ENCODE data around the gene UBE2I. TPM values are rescaled to one million over a fixed set of nuclear protein-coding genes. Genes with fewer than 3 reads are reported as not detected.

Gene UBE2I
- total and polyA plus RNA-seq, 2 of the 4 experiments (the other 2 are of a cell fraction): 30.8 to 140 TPM

DNA sequence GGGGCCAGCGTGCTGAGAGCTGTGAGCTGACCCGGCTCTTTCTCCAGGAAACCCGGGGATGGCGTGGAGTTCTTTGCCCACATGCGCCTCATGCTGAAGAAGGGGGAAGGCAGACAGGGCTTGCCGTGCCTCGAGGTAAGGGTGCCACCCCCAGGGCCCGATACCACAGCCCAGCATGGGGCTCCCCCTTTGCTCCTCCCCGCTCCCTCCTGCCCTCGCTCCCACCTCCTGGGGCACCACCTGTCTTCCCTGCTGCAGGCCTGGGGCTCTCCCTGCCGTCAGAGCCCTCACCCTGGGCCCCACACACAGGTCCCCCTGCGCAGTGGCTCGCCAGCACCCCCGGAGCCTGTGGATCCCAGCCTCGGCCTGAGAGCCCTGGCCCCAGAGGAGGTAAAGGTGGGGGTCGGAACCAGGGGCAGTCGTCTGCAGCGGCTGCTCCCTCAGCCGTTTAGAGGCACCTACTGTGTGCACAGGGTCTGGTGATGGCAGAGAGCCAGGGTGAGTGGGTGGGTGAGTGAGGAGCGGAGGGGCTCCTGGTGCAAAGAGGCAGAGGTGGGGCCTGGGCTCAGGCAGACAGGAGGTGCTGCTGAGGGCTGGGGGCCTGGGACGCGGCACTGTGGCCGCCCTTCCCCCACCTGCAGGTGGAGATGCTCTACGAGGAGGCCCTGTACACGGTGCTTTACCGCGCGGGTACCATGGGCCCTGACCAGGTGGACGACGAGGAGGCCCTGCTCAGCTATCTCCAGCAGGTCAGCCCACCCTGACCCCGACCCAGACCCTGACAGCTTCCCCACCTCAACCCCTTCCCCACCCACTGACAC lies 29.6 kb downstream of the UBE2I start:
- Histone ChIP-seq H3K4me1 (ENCODE audit: control insufficient read depth, insufficient read depth, low read length) (0 out of 2 replicates have a peak, but pooled peaks cover 2% of the 10 kb centered on the region), H3K4ac (ENCODE audit: low read depth, low read length) (no peak overlapping the region), H3K56ac (ENCODE audit: extremely low read depth, insufficient read depth, low read length) (no peak overlapping the region), H2BK15ac (ENCODE audit: low read depth, low read length) (no peak overlapping the region), H3K4me2 (ENCODE audit: low read depth, low read length) (no peak overlapping the region), H3K79me1 (ENCODE audit: low read depth in 1 of 2, low read length in 2 of 2) (no peaks in the 10 kb centered on the region), H3K27me3 (ENCODE audit: control insufficient read depth, insufficient read depth, low read length) (peaks cover 29% of the 10 kb centered on the region), H2AK5ac (ENCODE audit: low read depth, low read length) (no peak overlapping the region), H4K5ac (ENCODE audit: low read depth, low read length) (no peak overlapping the region), H3K14ac (replicated peaks; ENCODE audit: low read depth, low read length) (no peak overlapping the region), H3K4me3 (ENCODE audit: insufficient read depth, low read depth, low read length) (no peak overlapping the region), H2AFZ (replicated peaks; ENCODE audit: low read length, poor library complexity) (no peak overlapping the region), H4K8ac (ENCODE audit: low read depth in 2 of 2, low read length in 2 of 2) (no peak overlapping the region), H3K27ac (ENCODE audit: insufficient read depth, low read length) (no peak overlapping the region), H3K9me3 (ENCODE audit: control insufficient read depth, insufficient read depth, low read length) (no peaks in the 10 kb centered on the region), H4K20me1 (ENCODE audit: insufficient read depth, low read length) (no peaks in the 10 kb centered on the region; the same call in 1 of the 2 replicates), H2BK20ac (ENCODE audit: low read depth, low read length) (no peak overlapping the region), H2BK5ac (ENCODE audit: low read depth, low read length, poor library complexity, severe bottlenecking) (no peak overlapping the region), H3K23ac (ENCODE audit: low read depth, low read length) (no peak overlapping the region), H3K18ac (ENCODE audit: low read depth, low read length) (no peak overlapping the region), H4K91ac (ENCODE audit: insufficient read depth, low read depth, low read length) (no peak overlapping the region), H3K9ac (ENCODE audit: low read depth, low read length) (no peak overlapping the region), H3K36me3 (ENCODE audit: control insufficient read depth, insufficient read depth, low read length) (no peaks in the 10 kb centered on the region), H2BK120ac (ENCODE audit: low read depth, low read length) (no peak overlapping the region), H2AK9ac (replicated peaks; ENCODE audit: low read depth, low read length, poor library complexity) (no peak overlapping the region), H3K9me1 (ENCODE audit: insufficient read depth, low read length) (no peaks in the 10 kb centered on the region)
- ChIA-PET POLR2A (ENCODE audit: unreplicated experiment) (no interaction called here), CTCF (no interaction called here)
- 47% methylated on average over 7 of the region's 31 CpGs; no CpG with 5 or more reads in 1 of the 2 experiments for WGBS, 2 experiments (ENCODE audit: extremely low coverage in 2 of 2, insufficient read length in 1 of 2)
- intact Hi-C loops (cut with micrococcal nuclease) (no loop called here), dilution Hi-C loops (cut with HindIII; ENCODE audit: low sequenced_read_pairs, unreplicated experiment) (no loop called here), in situ Hi-C loops (cut with MboI; ENCODE audit: low sequenced_read_pairs) (no loop called here)
- ATAC-seq (ENCODE audit: low read depth) (no peak), DNase-seq (no peak)
- TF ChIP-seq MAZ (IDR thresholded peaks at IDR 0.05; ENCODE audit: borderline replicate concordance, low read depth, low read length): no peak
- no peak for TF ChIP-seq POLR2A (IDR thresholded peaks at IDR 0.05; ENCODE audit: low read depth, low read length)
- TF ChIP-seq CTCF (conservative IDR thresholded peaks at IDR 0.05; ENCODE audit: low read depth, low read length): no peak
- no peak for TF ChIP-seq RAD21 (IDR thresholded peaks at IDR 0.05; ENCODE audit: low read length)
- no TSS peak for BruUV-seq (replicated peaks)
